Globus pallidus (tissue), 1 donor: ENCODE data around the gene EIF5A.

ENCODE experiments used
- DNase-seq: peaks from one replicate; pipeline ENCODE4 v3.0.0-alpha.2; 2015; ENCODE audit warnings: low spot score

The EIF5A gene

DNA sequence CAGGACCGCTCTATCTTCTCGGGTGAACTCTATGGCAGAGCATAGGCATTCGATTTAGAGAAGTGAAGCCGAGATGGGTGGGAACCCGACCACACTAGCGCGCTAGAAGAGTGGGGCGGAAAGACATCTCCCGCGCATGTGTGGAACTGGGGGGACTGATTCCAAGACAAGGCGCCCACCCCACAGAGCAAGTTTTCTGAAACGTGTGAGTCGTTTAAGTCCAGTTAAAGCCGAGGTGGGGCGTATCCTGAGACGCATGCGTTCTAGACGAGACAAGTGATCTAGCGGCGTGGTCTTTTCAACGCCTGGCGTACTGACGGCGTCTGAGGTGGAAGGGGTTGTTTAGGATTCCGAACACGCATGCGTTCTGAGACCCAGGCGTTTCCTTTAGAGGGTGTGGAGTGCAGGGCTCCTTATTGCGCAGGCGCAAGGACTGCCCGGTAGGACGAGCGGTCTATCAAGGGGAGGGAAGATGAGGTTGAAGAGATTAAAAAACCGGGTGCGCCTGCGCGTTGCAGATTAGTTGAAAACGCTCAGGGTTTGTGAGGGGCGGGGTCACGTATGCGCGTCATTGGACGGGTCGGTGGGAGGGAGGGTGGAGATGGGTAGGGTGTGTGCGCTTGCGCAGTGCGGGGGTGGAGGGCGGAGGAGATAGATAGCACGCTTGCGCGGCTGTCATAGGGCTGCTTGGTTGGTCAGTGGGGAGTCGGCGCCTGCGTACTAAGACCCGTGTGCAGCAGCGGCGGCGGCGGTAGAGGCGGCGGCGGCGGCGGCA lies at the start of gene EIF5A:
Gene EIF5A (plus strand): TSS at position 718 of the 775 bp plus-strand sequence. CDS start 2,008 bp downstream, outside the sequence.
- DNase-seq, result peak; percentile 99

DNA sequence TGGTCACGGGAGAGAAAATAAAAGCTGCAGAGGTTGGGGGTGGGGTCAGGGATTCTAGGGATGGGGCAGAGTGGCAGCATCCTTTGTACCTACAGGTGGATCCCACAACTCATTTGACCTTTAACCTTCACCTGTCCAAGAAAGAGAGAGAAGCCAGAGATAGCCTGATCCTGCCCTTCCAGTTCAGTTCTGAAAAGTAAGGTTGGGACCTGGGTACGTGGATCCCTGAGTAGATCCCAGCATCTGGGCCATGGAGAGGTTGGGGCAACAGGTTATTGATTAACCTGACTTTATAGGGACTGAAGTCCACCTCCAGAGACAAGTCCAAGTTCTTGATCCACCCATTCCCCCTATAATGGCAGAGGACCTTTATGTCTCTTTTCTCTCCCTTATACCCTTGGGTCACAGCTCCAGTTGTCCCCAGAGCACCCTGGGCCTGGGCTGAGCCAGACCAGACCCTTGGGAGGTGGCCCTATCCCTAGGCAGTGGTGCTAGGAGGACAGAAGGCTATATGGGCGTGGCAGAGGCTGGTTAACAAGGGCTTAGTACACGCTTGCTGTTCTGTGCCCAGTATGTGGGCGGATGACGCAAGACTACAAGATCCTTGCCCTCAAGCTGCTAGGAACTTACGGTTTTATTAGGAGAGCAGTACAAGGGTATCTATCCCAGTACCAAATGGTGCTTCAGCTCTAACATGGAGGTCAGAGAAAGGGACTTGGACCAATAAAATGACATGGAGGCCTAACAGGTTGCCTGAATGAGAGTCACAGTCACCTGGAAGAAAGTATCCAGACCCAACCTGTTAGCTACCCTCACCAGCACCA lies 48.5 kb upstream of the EIF5A start:
- DNase-seq, result no peak

DNA sequence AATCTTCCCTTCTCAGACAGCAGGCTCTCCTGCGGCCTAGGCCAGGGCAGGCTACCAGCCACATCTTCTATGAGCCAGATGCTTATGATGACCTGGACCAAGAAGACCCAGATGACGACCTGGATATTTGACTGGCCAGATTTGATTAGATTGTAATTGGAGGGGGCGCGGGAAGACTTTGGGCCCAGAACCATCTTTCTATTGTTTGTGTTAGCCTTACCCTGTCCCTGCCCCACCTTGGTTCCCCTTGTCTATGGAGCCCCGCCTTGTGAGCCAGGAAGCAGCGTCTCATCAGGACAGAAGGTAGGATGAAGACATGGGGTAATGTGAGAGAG lies 47.9 kb upstream of the EIF5A start:
- DNase-seq, result no peak

DNA sequence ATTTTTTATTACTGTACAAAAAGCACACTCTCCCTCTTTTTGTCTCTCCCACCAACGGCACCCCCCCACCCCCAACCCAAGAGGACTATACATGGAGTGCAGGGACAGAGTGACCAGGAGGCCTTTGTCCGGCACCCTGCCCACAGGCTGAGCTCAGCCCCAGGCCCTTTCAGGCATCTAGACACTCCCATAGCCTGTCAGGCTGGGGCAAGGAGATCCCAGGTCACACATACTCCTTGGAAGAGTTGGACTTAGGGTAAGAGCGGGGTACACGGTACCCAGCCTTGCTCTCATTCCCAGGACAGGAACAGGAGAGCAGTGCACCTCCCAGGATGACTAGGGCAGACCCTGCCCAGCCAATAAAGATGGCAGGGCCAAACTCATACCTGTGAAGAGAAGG lies 47.3 kb upstream of the EIF5A start:
- no peak for DNase-seq

- DNase-seq, result no peak
Measured at GRCh38 chr17:7260651-7261378, 46.6 kb upstream of the EIF5A start.

- no peak for DNase-seq
Measured at GRCh38 chr17:7261379-7262191, 45.8 kb upstream of the EIF5A start.

DNA sequence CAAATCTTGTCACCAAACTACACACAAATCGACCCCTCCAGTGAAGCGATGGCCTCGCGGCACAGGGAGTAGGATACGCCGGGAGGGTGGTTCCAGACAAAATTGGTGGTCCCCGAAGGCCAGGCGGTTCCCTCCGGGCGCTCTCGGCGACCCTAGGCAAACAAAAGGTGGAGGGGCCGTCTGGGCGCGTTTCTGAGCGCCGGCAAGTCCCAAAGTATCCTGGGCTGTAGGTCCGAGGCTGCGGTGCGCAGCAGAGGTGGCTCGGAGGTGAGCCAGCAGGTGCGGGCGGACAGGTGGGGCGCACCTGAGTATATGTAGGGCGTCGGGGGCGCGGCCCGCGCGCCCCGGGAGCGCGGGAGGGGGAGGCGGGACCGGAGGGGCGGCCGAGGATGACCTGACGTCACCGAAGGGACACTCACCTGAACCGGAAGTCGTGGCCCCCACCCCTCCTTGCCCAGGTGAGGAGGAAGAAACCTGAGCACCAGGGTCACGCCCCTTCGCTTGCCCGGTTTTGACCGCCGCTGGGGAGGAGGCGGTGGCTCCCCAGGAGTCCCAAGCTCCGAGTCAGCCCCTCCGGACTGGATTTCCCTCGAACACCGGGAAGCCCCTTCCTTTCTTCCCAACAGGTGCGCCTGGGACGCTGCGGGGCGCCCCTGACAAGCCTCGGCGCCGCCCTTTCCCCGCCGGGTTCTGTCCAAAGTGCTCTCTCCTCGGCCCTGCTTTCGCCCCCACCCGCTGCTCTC lies 45.1 kb upstream of the EIF5A start, which contains the start of gene CLDN7:
Gene CLDN7 (minus strand): TSS at position 287 of the 743 bp plus-strand sequence. CDS start 435 bp downstream, outside the sequence.
- DNase-seq, result no peak

DNA sequence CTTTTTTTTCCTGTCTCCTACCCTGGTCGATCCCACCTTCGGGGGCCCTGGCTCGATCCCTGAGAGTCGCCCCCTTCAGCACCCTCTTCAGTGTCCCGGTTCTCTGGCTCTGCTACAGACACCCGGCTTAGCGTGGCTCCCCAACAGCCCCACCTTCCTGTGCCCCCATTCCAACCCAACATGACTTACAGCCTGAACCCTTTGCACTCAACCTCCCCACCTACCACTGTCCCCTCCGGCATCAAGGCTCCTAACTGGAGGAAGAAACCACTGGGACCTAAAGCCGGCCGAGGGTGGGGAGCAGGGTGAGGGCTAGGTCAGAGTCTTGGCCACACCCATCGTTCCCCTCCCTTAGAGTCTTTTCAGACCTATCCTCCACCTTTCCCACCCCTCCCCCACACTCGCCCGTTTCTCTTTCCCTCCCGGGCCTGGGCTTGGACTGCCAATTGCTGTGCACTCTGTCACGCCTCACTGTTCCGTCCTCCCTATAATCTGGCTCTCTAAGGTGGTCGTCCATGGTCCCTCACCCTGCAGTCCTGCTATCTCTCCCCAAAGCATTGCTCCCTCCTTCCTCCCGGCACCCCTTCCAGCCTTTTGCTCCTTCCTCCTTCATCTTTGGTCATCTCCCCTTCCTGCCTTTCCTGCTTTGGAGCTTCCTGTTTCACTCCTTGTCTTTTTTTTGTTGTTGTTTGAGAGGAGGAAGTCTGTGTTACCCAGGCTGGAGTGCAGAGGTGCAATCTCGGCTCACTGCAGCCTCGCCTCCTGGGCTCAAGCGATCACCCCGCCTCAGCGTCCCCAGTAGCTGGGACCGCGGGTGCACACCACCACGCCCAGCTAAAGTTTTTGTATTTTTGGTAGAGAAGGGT lies 44.3 kb upstream of the EIF5A start:
- no peak for DNase-seq

DNA sequence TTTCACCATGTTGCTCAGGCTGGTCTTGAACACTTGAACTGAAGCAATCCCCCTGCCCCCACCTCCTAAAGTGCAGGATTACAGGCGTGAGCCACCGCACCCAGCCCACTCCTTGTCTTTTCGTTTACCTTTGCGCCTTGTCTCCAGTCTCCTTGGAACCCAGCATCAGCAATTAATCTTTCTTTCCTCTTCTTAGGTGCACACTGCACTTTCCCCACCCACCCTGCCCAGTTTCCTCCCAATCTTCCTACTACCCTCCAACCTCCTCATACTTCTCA lies 43.7 kb upstream of the EIF5A start:
- DNase-seq, result no peak

- DNase-seq, result no peak
Measured at GRCh38 chr17:7266784-7267183, 40.6 kb upstream of the EIF5A start.

DNA sequence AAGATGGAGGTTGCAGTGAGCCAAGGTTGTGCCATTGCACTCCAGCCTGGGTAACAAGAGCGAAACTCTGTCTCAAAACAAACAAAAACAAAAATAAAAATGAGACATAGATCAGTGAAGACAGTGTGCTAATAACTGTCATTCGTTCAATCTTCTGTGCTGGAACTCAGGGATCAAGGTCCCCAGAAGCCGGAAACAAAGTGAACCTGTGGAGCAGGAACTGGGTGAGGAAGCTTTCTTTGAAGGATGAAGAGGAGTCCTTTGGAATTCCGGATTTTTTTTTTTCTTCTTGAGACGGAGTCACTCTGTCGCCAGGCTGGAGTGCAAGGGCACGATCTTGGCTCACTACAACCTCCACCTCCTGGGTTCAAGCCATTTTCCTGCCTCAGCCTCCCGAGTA lies 28.0 kb upstream of the EIF5A start:
- no peak for DNase-seq

DNA sequence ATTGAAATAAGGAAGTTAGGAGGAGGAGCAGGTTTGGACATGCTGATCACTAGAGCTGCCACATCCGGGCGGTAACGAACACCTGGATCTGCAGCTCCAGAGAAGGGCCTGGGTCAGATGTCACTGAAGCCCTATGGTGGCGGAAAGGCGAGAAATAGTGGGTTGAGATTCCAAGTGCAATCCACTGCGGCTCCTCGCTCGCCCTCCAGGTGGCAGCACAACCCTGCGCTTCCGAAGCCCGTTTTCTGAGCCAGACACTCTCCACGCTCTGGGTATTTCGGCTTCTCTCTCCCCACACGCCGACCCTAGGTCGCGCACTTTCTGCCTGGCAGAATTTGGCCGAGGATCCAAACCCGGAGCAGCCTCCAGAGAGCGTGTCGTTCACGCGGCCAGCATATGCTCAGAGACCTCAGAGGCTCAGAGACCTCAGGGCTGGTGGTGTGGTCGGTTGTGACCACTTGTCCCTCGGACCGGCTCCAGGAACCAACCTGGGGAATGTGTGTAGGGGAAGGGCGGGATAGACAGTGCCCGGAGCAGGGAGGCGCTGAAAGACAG lies 26.8 kb upstream of the EIF5A start:
- DNase-seq, result peak; percentile 70

DNA sequence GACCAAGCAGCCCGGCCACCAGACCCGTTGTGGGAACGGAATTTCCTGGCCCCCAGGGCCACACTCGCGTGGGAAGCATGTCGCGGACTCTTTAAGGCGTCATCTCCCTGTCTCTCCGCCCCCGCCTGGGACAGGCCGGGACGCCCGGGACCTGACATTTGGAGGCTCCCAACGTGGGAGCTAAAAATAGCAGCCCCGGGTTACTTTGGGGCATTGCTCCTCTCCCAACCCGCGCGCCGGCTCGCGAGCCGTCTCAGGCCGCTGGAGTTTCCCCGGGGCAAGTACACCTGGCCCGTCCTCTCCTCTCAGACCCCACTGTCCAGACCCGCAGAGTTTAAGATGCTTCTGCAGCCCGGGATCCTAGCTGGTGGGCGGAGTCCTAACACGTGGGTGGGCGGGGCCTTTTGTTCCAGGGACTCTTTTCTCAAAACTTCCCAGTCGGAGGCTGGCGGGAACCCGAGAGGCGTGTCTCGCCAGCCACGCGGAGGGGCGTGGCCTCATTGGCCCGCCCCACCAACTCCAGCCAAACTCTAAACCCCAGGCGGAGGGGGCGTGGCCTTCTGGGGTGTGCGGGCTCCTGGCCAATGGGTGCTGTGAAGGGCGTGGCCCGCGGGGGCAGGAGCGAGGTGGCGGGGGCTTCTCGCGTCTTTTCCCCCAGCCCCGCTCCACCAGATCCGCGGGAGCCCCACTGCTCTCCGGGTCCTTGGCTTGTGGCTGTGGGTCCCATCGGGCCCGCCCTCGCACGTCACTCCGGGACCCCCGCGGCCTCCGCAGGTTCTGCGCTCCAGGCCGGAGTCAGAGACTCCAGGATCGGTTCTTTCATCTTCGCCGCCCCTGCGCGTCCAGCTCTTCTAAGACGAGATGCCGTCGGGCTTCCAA lies 26.1 kb upstream of the EIF5A start, which contains the start of gene SLC2A4:
Gene SLC2A4 (plus strand): TSS at position 645 of the 879 bp plus-strand sequence. CDS start 217 bp downstream, at position 862.
- peak; percentile 67 for DNase-seq

- no peak for DNase-seq
Measured at GRCh38 chr17:7281953-7282751, 25.3 kb upstream of the EIF5A start.

DNA sequence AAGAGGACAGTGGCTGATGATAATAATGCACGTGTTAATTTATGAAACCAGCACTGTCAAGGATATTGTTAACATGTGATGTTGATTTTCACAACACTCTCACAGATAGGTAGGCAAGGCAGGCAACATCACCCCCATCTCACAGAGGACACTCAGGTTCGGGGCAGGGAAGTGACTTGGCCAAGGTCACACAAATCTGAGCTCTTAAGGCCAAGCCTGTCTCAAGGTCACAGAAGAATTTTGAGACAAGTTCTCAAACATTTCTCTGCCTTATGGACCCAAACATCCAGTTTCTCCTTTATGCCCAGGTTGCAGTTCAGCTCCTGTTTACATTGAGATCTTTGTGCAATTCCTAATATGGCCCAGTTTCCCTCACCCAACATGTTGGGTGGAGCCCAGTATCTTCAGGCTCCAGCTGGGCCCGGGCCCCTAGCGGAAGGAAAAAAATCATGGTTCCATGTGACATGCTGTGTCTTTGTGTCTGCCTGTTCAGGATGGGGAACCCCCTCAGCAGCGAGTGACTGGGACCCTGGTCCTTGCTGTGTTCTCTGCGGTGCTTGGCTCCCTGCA lies 24.6 kb upstream of the EIF5A start:
- DNase-seq, result no peak

DNA sequence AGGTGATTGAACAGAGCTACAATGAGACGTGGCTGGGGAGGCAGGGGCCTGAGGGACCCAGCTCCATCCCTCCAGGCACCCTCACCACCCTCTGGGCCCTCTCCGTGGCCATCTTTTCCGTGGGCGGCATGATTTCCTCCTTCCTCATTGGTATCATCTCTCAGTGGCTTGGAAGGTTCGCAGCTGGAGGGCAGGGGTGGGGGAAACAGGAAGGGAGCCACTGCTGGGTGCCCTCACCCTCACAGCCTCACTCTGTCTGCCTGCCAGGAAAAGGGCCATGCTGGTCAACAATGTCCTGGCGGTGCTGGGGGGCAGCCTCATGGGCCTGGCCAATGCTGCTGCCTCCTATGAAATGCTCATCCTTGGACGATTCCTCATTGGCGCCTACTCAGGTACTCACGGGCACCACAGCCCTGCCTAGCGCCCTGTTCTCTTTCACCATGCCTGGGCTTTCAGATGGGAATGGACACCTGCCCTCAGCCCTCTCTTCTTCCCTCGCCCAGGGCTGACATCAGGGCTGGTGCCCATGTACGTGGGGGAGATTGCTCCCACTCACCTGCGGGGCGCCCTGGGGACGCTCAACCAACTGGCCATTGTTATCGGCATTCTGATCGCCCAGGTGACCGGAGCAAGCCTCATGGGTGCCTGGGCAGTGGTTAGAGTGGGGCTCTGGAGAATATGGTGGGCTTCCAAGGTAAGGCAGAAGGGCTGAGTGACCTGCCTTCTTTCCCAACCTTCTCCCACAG lies 23.8 kb upstream of the EIF5A start:
- DNase-seq, result no peak

DNA sequence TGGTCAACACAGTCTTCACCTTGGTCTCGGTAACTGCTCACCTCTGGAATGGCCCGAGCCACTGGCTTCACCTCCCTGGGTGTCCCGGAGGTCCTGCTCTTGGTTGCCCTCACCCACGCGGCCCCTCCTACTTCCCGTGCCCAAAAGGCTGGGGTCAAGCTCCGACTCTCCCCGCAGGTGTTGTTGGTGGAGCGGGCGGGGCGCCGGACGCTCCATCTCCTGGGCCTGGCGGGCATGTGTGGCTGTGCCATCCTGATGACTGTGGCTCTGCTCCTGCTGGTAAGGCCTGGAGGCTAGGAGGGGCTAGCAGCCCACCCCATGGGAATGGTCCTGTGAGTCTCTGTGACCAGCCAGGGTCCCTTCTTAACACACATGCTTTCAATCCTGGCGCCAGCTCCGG lies 22.5 kb upstream of the EIF5A start:
- no peak for DNase-seq
